CD14-positive monocyte (primary cell): Measurements from ENCODE around the gene TSPEAR. TPM values are rescaled to one million over a fixed set of nuclear protein-coding genes. Genes with fewer than 3 reads are reported as not detected.

Experiments used
- DNase-seq, 3 donors: peaks; one replicate each; pipeline ENCODE4 v3.0.0-alpha.2; 2011 to 2022
- H2AFZ ChIP-seq: 2 replicates; pipeline ENCODE4 v1.6.0; 2012; ENCODE audit warnings: mild to moderate bottlenecking, low read depth, low read length, inconsistent platforms; ENCODE audit not compliant: insufficient read depth, poor library complexity, severe bottlenecking
- H3K27ac ChIP-seq, 2 donors: 1 replicate in 1 of 2; 2 replicates in 1 of 2; pipeline ENCODE4 v1.5.1; 2012 to 2013; ENCODE audit warnings: low read length in 2 of 2, control low read depth in 1 of 2, inconsistent platforms in 1 of 2, low read depth in 1 of 2, mild to moderate bottlenecking in 1 of 2
- H3K27me3 ChIP-seq, 2 donors: one replicate each; pipeline versions ENCODE4 v1.6.0 to v1.6.1; 2011 to 2013; ENCODE audit warnings: low read length in 2 of 2; ENCODE audit not compliant: control insufficient read depth in 2 of 2, insufficient read depth in 2 of 2
- H3K36me3 ChIP-seq, 2 donors: replicated peaks in 1 of 2; 1 replicate in 1 of 2; 2 replicates in 1 of 2; pipeline versions ENCODE4 v1.5.1 to v1.6.1; 2012 to 2013; ENCODE audit warnings: low read length in 2 of 2, control low read depth in 1 of 2, inconsistent platforms in 1 of 2, mild to moderate bottlenecking in 1 of 2; ENCODE audit not compliant: insufficient read depth in 2 of 2, control insufficient read depth in 1 of 2
- H3K4me1 ChIP-seq, 2 donors: 1 replicate in 1 of 2; 2 replicates in 1 of 2; pipeline versions ENCODE4 v1.5.1 to v1.6.1; 2012 to 2013; ENCODE audit warnings: low read length in 2 of 2, control low read depth in 1 of 2, inconsistent platforms in 1 of 2, mild to moderate bottlenecking in 1 of 2, moderate library complexity in 1 of 2; ENCODE audit not compliant: insufficient read depth in 2 of 2, control insufficient read depth in 1 of 2
- H3K4me2 ChIP-seq: replicated peaks from 2 replicates; pipeline ENCODE3; 2012; ENCODE audit warnings: low read length, moderate library complexity, mild to moderate bottlenecking; ENCODE audit not compliant: poor library complexity, severe bottlenecking; ENCODE audit errors: extremely low read depth
- H3K4me3 ChIP-seq, 3 experiments: fragments of 200-600 bp in 1 of 3; sonication (generic) in 1 of 3; replicated peaks in 1 of 3; 1 replicate in 2 of 3; 2 replicates in 1 of 3; pipeline ENCODE4 v1.5.1; 2011 to 2013; ENCODE audit warnings: low read length in 3 of 3, mild to moderate bottlenecking in 3 of 3, control low read depth in 2 of 3, low read depth in 2 of 3, inconsistent platforms in 1 of 3, moderate library complexity in 1 of 3
- H3K79me2 ChIP-seq: 2 replicates; pipeline ENCODE4 v1.6.0; 2012; ENCODE audit warnings: mild to moderate bottlenecking, control low read depth, inconsistent platforms, low read length, moderate library complexity; ENCODE audit not compliant: insufficient read depth
- H3K9ac ChIP-seq: 2 replicates; pipeline ENCODE4 v1.6.0; 2017; ENCODE audit warnings: low read length, mild to moderate bottlenecking; ENCODE audit not compliant: insufficient read depth, poor library complexity, severe bottlenecking
- H3K9me3 ChIP-seq, 2 donors: replicated peaks in 1 of 2; 1 replicate in 1 of 2; 2 replicates in 1 of 2; pipeline versions ENCODE4 v1.5.1 to v1.6.1; 2012 to 2013; ENCODE audit warnings: low read length in 2 of 2, control low read depth in 1 of 2; ENCODE audit not compliant: control insufficient read depth in 1 of 2, insufficient read depth in 1 of 2
- H4K20me1 ChIP-seq: 2 replicates; pipeline ENCODE4 v1.6.0; 2012; ENCODE audit warnings: mild to moderate bottlenecking, low read length, control low read depth, moderate library complexity; ENCODE audit not compliant: insufficient read depth
- H3K27ac Mint-ChIP-seq, 7 donors: one replicate each; pipeline ENCODE4 v1.8.0; 2020; ENCODE audit warnings: mild to moderate bottlenecking in 7 of 7, mixed read lengths in 7 of 7, moderate library complexity in 6 of 7, inconsistent platforms in 2 of 7
- H3K27me3 Mint-ChIP-seq, 3 donors: one replicate each; pipeline ENCODE4 v1.8.0; 2021 to 2022; ENCODE audit warnings: low read depth in 3 of 3, mild to moderate bottlenecking in 3 of 3, mixed read lengths in 3 of 3, moderate library complexity in 3 of 3, inconsistent platforms in 1 of 3
- H3K36me3 Mint-ChIP-seq, 2 donors: one replicate each; pipeline ENCODE4 v1.8.0; 2020; ENCODE audit warnings: mixed read lengths in 2 of 2, inconsistent platforms in 1 of 2, mild to moderate bottlenecking in 1 of 2
- H3K4me1 Mint-ChIP-seq: one replicate; pipeline ENCODE4 v1.8.0; 2020; ENCODE audit warnings: mild to moderate bottlenecking, mixed read lengths
- H3K4me3 Mint-ChIP-seq, 2 donors: one replicate each; pipeline ENCODE4 v1.8.0; 2020; ENCODE audit warnings: mild to moderate bottlenecking in 2 of 2, mixed read lengths in 2 of 2, moderate library complexity in 1 of 2
- H3K9me3 Mint-ChIP-seq, 7 donors: one replicate each; pipeline ENCODE4 v1.8.0; 2020 to 2022; ENCODE audit warnings: mixed read lengths in 7 of 7, mild to moderate bottlenecking in 6 of 7, moderate library complexity in 6 of 7, inconsistent platforms in 2 of 7
- WGBS: methylation state at CpG from one replicate; pipeline ENCODE4 v1.1.5; 2013; ENCODE audit warnings: missing lambda C conversion rate; ENCODE audit not compliant: insufficient coverage; 5-methylcytosine and 5-hydroxymethylcytosine counted together
- intact Hi-C, 2 donors: fragments of 100-400 bp; cut with micrococcal nuclease; formaldehyde crosslinking; loops; one replicate each; pipeline versions ENCODE4 v1.15.0 to v1.15.1; 2023
- polyA plus RNA-seq, 3 donors: library from polyadenylated mRNA; depleted of rRNA in 1 of 3; unstranded in 2 of 3; stranded (reverse) in 1 of 3; fragments of 300-500 nt in 2 of 3; fragments of >200 nt in 1 of 3; fragmentation: Illumina TruSeq in 2 of 3; gene quantifications; 1 replicate in 2 of 3; 2 replicates in 1 of 3; pipeline ENCODE4 v1.2.3, GENCODE V29; 2012 to 2021
- TF ChIP-seq, protein P1 (sequence below): fragments of 200-600 bp; IDR thresholded peaks from one replicate; pipeline ENCODE4 v1.8.0; 2022; ENCODE audit warnings: antibody characterized with exemption, mild to moderate bottlenecking

Gene TSPEAR
- polyA plus RNA-seq, 3 donors: not detected

- Histone ChIP-seq H2AFZ (no peak overlapping the region), H3K27ac (no peak overlapping the region), H3K9me3 (peaks cover 0 to 37% of the 10 kb centered on the region in 2 donors), H3K79me2 (no peaks in the 10 kb centered on the region), H3K27me3 (peaks cover 61 to 90% of the 10 kb centered on the region in 2 donors), H4K20me1 (no peaks in the 10 kb centered on the region), H3K36me3 (no peaks in the 10 kb centered on the region), H3K4me1 (no peaks in the 10 kb centered on the region), H3K4me3 (no peak overlapping the region), H3K9ac (no peak overlapping the region), H3K4me2 (no peak overlapping the region)
- intact Hi-C loops: no loop called here
- TF ChIP-seq, protein P1, sequence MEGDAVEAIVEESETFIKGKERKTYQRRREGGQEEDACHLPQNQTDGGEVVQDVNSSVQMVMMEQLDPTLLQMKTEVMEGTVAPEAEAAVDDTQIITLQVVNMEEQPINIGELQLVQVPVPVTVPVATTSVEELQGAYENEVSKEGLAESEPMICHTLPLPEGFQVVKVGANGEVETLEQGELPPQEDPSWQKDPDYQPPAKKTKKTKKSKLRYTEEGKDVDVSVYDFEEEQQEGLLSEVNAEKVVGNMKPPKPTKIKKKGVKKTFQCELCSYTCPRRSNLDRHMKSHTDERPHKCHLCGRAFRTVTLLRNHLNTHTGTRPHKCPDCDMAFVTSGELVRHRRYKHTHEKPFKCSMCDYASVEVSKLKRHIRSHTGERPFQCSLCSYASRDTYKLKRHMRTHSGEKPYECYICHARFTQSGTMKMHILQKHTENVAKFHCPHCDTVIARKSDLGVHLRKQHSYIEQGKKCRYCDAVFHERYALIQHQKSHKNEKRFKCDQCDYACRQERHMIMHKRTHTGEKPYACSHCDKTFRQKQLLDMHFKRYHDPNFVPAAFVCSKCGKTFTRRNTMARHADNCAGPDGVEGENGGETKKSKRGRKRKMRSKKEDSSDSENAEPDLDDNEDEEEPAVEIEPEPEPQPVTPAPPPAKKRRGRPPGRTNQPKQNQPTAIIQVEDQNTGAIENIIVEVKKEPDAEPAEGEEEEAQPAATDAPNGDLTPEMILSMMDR: no peak
- H3K36me3 Mint-ChIP-seq: peaks cover 2 to 4% of the 10 kb centered on the region in 2 donors
- peaks cover 1% of the 10 kb centered on the region for H3K4me1 Mint-ChIP-seq
- peak overlapping the region in 1 of 2 donors; percentile 30 for H3K4me3 Mint-ChIP-seq
- DNase-seq: no peak
- no peak overlapping the region for H3K27ac Mint-ChIP-seq
- 93% methylated on average over 10 of the region's 10 CpGs for WGBS
- peaks cover 76 to 88% (median 84%) of the 10 kb centered on the region in 3 donors for H3K27me3 Mint-ChIP-seq
- H3K9me3 Mint-ChIP-seq: peaks cover 0 to 17% (median 7%) of the 10 kb centered on the region in 7 donors
Observed at GRCh38 chr21:44713846-44714245, 2.5 kb upstream of the TSPEAR start.

DNA sequence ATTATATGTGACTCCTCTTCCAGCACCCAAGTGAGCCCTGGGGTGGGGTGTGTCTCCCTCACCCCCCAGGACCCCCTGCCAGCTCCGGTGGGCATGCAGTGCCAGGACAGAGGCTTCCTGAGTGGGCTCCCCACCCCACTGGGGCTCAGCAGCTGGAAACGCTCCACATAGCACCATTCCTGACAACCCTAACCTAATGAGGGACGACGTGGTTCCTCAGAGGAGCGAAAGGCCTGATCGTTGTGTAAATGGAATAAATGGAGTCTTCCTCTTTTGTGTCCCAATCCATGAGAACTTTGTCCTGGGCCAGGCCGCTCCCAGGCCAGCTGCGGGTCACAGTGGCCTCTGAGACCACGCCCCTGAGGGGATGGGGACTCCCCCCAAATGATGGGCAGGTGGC lies 1.8 kb upstream of the TSPEAR start:
- H3K4me3 ChIP-seq: no peak overlapping the region
- TF ChIP-seq, protein P1: no peak
- H3K4me3 Mint-ChIP-seq: peak overlapping the region in 1 of 2 donors; percentile 59
- peaks cover 0 to 41% of the 10 kb centered on the region in 2 donors for H3K9me3 ChIP-seq
- peaks cover 1% of the 10 kb centered on the region for H3K4me1 Mint-ChIP-seq
- no peaks in the 10 kb centered on the region for H3K79me2 ChIP-seq
- DNase-seq: no peak
- peaks cover 2 to 4% of the 10 kb centered on the region in 2 donors for H3K36me3 Mint-ChIP-seq
- no peak overlapping the region for H3K27ac ChIP-seq
- H3K9me3 Mint-ChIP-seq: peaks cover 0 to 19% (median 6%) of the 10 kb centered on the region in 7 donors
- no peaks in the 10 kb centered on the region for H4K20me1 ChIP-seq
- H2AFZ ChIP-seq: no peak overlapping the region
- no peak overlapping the region for H3K4me2 ChIP-seq
- peaks cover 63 to 90% of the 10 kb centered on the region in 2 donors for H3K27me3 ChIP-seq
- no CpG with 5 or more reads among the region's 9 CpGs for WGBS
- peaks cover 77 to 88% (median 86%) of the 10 kb centered on the region in 3 donors for H3K27me3 Mint-ChIP-seq
- intact Hi-C loops: no loop called here
- no peak overlapping the region for H3K27ac Mint-ChIP-seq
- H3K4me1 ChIP-seq: no peaks in the 10 kb centered on the region
- no peak overlapping the region for H3K9ac ChIP-seq
- no peaks in the 10 kb centered on the region for H3K36me3 ChIP-seq
